HUDEP-2 (cell line): ENCODE measurements around the gene SV2C.

Experiments used
- DNase-seq, 76 experiments: peaks; one replicate each; lab custom pipeline; 2025; ENCODE audit not compliant: unreplicated experiment in 76 of 76; lab: John Stamatoyannopoulos, UW

Gene SV2C

GRCh38 chr5:76155536-76155935 is 72.4 kb downstream of the SV2C start:
- DNase-seq, result no peak

- DNase-seq, result no peak
Observed at GRCh38 chr5:76162335-76162734, 79.2 kb downstream of the SV2C start.

GRCh38 chr5:76163111-76163628 is 80.0 kb downstream of the SV2C start:
- no peak for DNase-seq

GRCh38 chr5:76165029-76165428 is 81.8 kb downstream of the SV2C start:
- DNase-seq, result no peak

- DNase-seq, result no peak
Observed at GRCh38 chr5:76165711-76166374, 82.7 kb downstream of the SV2C start.

- no peak for DNase-seq
Observed at GRCh38 chr5:76166886-76167576, 83.8 kb downstream of the SV2C start.

GRCh38 chr5:76169146-76169905 is 86.1 kb downstream of the SV2C start:
- no peak for DNase-seq

- no peak for DNase-seq
Observed at GRCh38 chr5:76174101-76174500, 90.9 kb downstream of the SV2C start.

- DNase-seq, result peak in 50 of 76 experiments; percentile 1 to 64 (median 18)
Observed at GRCh38 chr5:76175051-76175666, 92.0 kb downstream of the SV2C start.

- peak in 4 of 76 experiments; percentile 2 to 11 (median 5) for DNase-seq
Observed at GRCh38 chr5:76175821-76176403, 92.7 kb downstream of the SV2C start.

GRCh38 chr5:76177978-76178377 is 94.8 kb downstream of the SV2C start:
- no peak for DNase-seq

GRCh38 chr5:76178913-76179312 is 95.7 kb downstream of the SV2C start:
- no peak for DNase-seq

GRCh38 chr5:76180814-76181805 is 97.9 kb downstream of the SV2C start:
- DNase-seq, result peak in 49 of 76 experiments; percentile 1 to 78 (median 22)

GRCh38 chr5:76187386-76187785 is 104.2 kb downstream of the SV2C start:
- no peak for DNase-seq

GRCh38 chr5:76190356-76190755 is 107.2 kb downstream of the SV2C start:
- DNase-seq, result no peak

- DNase-seq, result no peak
Observed at GRCh38 chr5:76192837-76193236, 109.7 kb downstream of the SV2C start.

GRCh38 chr5:76193635-76194034 is 110.5 kb downstream of the SV2C start:
- DNase-seq, result no peak

- no peak for DNase-seq
Observed at GRCh38 chr5:76194340-76194739, 111.2 kb downstream of the SV2C start.

- no peak for DNase-seq
Observed at GRCh38 chr5:76196457-76196856, 113.3 kb downstream of the SV2C start.
